Frontal cortex (tissue), 4 donors: Measurements from ENCODE around the gene KRT23. TPM values are rescaled to one million over a fixed set of nuclear protein-coding genes. Genes with fewer than 3 reads are reported as not detected.

ENCODE experiments used
- DNase-seq, 2 donors: peaks; one replicate each; pipeline ENCODE4 v3.0.0; 2012; ENCODE audit warnings: low spot score in 2 of 2
- FAIRE-seq: peaks from 2 replicates; lab custom pipeline; 2012; peaks lifted over from hg19 to GRCh38; lab: Jason Lieb, UNC
- total RNA-seq: library from RNA; depleted of rRNA; stranded (reverse); fragments of >200 nt; gene quantifications from one replicate; pipeline ENCODE4 v1.2.3, GENCODE V29; 2014
- donor health status: control.
- donor health status: control.
- donor health status: control.

Gene KRT23
- total RNA-seq, 1 donor from 2014 or later = 0.41 TPM

- FAIRE-seq (no peak), DNase-seq (no peak)
Measured at GRCh38 chr17:40914075-40914855, 23.2 kb downstream of the KRT23 start.

GRCh38 chr17:40912486-40913210 is 24.8 kb downstream of the KRT23 start:
- DNase-seq (no peak), FAIRE-seq (no peak)

GRCh38 chr17:40910441-40910841 is 27.0 kb downstream of the KRT23 start:
- peak in 1 of 2 donors; percentile 16 for DNase-seq
- FAIRE-seq = no peak

GRCh38 chr17:40909755-40910154 is 27.7 kb downstream of the KRT23 start:
- no peak for FAIRE-seq
- no peak for DNase-seq

GRCh38 chr17:40909351-40909750 is 28.1 kb downstream of the KRT23 start:
- DNase-seq (peak; percentile 23 to 74), FAIRE-seq (peak; percentile 79)

- FAIRE-seq (no peak), DNase-seq (no peak)
Measured at GRCh38 chr17:40906613-40907012, 30.8 kb downstream of the KRT23 start.

- FAIRE-seq = no peak
- no peak for DNase-seq
Measured at GRCh38 chr17:40905370-40905769, 32.1 kb downstream of the KRT23 start.

- FAIRE-seq (no peak), DNase-seq (no peak)
Measured at GRCh38 chr17:40903129-40903847, 34.2 kb downstream of the KRT23 start.

GRCh38 chr17:40902498-40902897 is 34.9 kb downstream of the KRT23 start:
- DNase-seq (no peak), FAIRE-seq (no peak)

- DNase-seq (no peak), FAIRE-seq (no peak)
Measured at GRCh38 chr17:40901981-40902474, 35.4 kb downstream of the KRT23 start.

GRCh38 chr17:40900809-40901356 is 36.6 kb downstream of the KRT23 start:
- no peak for DNase-seq
- no peak for FAIRE-seq

GRCh38 chr17:40896916-40897455 is 40.5 kb downstream of the KRT23 start:
- DNase-seq (no peak), FAIRE-seq (no peak)

GRCh38 chr17:40895106-40895730 is 42.2 kb downstream of the KRT23 start:
- DNase-seq = no peak
- FAIRE-seq = no peak

GRCh38 chr17:40888196-40888720 is 49.2 kb downstream of the KRT23 start:
- DNase-seq (no peak), FAIRE-seq (no peak)

GRCh38 chr17:40886090-40886489 is 51.4 kb downstream of the KRT23 start:
- DNase-seq (no peak), FAIRE-seq (no peak)

- no peak for FAIRE-seq
- DNase-seq = no peak
Measured at GRCh38 chr17:40884708-40885512, 52.5 kb downstream of the KRT23 start, which contains the start of gene KRT20. Gene KRT20, minus strand, starts transcription at chr17:40885242. Its CDS starts 57 bp downstream, at chr17:40885185.

- FAIRE-seq = no peak
- DNase-seq = no peak
Measured at GRCh38 chr17:40883626-40884334, 53.7 kb downstream of the KRT23 start.

- FAIRE-seq = no peak
Measured at GRCh38 chr17:40883031-40883430, 54.4 kb downstream of the KRT23 start.

More at GRCh38 chr17:40883031-40883430, 54.4 kb downstream of the KRT23 start:
- DNase-seq = no peak
